B cell (primary cell): ENCODE data around the gene C15orf62.

Source experiments
- EZH2 ChIP-seq: IDR thresholded peaks from 2 replicates; pipeline ENCODE4 v1.6.1; 2012; ENCODE audit warnings: borderline replicate concordance, low read depth, mild to moderate bottlenecking, moderate library complexity, low read length; ENCODE audit not compliant: insufficient read depth, poor library complexity, severe bottlenecking
- TF ChIP-seq, protein P1 (sequence below): fragments of 200-600 bp; IDR thresholded peaks from one replicate; pipeline ENCODE4 v1.8.0; 2022; ENCODE audit warnings: antibody characterized with exemption, mild to moderate bottlenecking

DNA sequence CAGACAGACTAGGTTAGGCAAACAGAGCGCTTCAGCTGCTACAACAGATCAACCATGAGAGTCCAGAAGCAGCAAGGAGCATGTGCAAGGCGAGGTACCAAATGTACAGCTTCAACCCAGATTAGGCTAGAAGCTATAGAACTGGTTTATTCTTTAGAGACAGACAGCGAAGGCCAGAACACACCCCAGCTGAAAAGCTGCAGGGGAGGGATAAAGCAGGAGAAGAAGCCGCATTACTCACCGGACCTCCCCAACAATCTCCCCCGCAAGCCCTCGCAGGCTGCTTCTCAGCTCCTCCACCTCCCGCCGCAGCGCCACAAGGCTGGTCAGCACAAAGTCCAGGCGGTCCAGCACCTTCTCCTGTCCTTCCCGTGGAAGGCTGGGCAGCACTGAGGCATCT, 18.0 kb upstream of the C15orf62 start:
- TF ChIP-seq, protein P1, sequence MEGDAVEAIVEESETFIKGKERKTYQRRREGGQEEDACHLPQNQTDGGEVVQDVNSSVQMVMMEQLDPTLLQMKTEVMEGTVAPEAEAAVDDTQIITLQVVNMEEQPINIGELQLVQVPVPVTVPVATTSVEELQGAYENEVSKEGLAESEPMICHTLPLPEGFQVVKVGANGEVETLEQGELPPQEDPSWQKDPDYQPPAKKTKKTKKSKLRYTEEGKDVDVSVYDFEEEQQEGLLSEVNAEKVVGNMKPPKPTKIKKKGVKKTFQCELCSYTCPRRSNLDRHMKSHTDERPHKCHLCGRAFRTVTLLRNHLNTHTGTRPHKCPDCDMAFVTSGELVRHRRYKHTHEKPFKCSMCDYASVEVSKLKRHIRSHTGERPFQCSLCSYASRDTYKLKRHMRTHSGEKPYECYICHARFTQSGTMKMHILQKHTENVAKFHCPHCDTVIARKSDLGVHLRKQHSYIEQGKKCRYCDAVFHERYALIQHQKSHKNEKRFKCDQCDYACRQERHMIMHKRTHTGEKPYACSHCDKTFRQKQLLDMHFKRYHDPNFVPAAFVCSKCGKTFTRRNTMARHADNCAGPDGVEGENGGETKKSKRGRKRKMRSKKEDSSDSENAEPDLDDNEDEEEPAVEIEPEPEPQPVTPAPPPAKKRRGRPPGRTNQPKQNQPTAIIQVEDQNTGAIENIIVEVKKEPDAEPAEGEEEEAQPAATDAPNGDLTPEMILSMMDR: no peak
- TF ChIP-seq EZH2: no peak
